HL-60 (cell line): ENCODE measurements around the gene IL9.

Experiments
- DNase-seq, 2 experiments: peaks; one replicate each; pipeline ENCODE4 v3.0.0-alpha.2; 2010 to 2020; ENCODE audit warnings: low read depth in 1 of 2, low spot score in 1 of 2
- H3K27ac ChIP-seq: fragments of 250-450 bp; sonication (Bioruptor Pico); replicated peaks from 2 replicates; pipeline ENCODE4 v1.5.1; 2020; ENCODE audit warnings: mild to moderate bottlenecking, moderate library complexity
- H3K27me3 ChIP-seq: fragments of 250-450 bp; sonication (Bioruptor Pico); 2 replicates; pipeline ENCODE4 v1.5.1; 2021; ENCODE audit warnings: mild to moderate bottlenecking, moderate library complexity; ENCODE audit not compliant: insufficient read depth, poor library complexity, severe bottlenecking
- H3K4me3 ChIP-seq: replicated peaks from 2 replicates; pipeline ENCODE4 v1.5.1; 2011; ENCODE audit warnings: mild to moderate bottlenecking, control low read depth, low read length; ENCODE audit not compliant: insufficient read depth
- GABPA ChIP-seq: IDR thresholded peaks from 2 replicates; pipeline ENCODE4 v1.6.1; 2012; ENCODE audit warnings: low read depth
- POLR2AphosphoS5 ChIP-seq: IDR thresholded peaks from 2 replicates; pipeline ENCODE4 v1.6.1; 2012; ENCODE audit warnings: low read depth
- SPI1 ChIP-seq: IDR thresholded peaks from 2 replicates; pipeline ENCODE4 v1.6.1; 2012; ENCODE audit warnings: low read depth, mild to moderate bottlenecking, borderline replicate concordance
- TF ChIP-seq, protein P1 (sequence below): IDR thresholded peaks from one replicate; pipeline ENCODE4 v1.5.1; 2011; ENCODE audit warnings: low read length, control low read depth, inconsistent platforms; ENCODE audit not compliant: insufficient read depth
- TF ChIP-seq, protein P2 (sequence below): IDR thresholded peaks from 2 replicates; pipeline ENCODE4 v1.6.1; 2012; ENCODE audit warnings: low read depth; ENCODE audit not compliant: insufficient replicate concordance

IL9 gene

DNA sequence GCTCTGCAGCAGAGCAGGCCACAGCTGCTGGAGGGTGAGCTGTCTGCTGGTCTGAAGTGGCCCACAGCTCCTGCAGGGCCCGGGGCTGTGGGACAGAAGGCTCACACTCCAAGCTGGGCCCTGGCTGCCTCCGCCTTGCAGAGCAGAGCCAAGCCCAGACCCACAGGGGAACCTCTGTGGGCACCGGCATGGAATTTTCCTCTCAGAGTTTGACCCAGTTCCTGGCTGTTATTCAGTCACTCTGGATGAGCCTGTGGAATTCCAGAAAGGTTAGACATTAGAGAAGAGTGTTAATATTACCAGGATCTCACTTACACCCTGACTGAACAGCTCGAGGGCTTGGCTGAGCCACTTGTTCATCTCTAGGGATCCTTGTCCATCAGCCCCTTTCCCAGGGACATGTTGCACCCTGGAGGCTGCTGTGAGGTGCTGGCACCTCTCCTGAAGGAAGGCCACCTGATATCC, 17.5 kb downstream of the IL9 start:
- no peak overlapping the region for H3K4me3 ChIP-seq
- H3K27me3 ChIP-seq = no peaks in the 10 kb centered on the region
- no peak for DNase-seq
- TF ChIP-seq, protein P1, sequence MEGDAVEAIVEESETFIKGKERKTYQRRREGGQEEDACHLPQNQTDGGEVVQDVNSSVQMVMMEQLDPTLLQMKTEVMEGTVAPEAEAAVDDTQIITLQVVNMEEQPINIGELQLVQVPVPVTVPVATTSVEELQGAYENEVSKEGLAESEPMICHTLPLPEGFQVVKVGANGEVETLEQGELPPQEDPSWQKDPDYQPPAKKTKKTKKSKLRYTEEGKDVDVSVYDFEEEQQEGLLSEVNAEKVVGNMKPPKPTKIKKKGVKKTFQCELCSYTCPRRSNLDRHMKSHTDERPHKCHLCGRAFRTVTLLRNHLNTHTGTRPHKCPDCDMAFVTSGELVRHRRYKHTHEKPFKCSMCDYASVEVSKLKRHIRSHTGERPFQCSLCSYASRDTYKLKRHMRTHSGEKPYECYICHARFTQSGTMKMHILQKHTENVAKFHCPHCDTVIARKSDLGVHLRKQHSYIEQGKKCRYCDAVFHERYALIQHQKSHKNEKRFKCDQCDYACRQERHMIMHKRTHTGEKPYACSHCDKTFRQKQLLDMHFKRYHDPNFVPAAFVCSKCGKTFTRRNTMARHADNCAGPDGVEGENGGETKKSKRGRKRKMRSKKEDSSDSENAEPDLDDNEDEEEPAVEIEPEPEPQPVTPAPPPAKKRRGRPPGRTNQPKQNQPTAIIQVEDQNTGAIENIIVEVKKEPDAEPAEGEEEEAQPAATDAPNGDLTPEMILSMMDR = no peak
- TF ChIP-seq GABPA = no peak
- H3K27ac ChIP-seq = no peak overlapping the region

DNA sequence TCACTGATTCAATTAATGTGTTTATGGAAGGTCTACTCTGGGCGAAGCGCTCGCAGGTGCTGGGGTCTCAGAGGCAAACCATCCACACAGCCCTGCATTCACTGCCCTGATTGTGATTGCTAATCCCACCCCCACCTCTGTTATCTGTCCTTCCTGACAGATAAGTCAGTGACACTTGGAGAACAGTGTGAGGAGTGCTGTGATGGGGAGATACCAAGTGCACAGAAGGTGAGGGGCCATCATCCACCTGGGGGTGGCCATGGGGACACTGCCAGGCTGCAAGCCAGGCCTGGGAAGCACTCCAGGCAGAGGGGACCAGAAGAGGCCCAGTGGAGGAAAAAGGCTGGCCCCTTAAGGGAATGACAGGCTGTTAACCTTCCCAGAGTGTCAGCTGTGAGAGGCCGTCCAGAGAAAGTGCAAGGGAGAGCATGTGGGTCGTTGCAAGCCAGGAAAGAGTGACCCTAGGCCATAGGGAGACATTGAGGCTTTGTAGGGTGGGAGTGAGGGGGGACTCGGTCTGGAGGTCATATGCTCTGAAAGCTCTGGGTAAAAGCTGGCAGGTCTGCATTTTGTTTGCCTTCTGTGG, 18.0 kb downstream of the IL9 start:
- no peaks in the 10 kb centered on the region for H3K27me3 ChIP-seq
- no peak overlapping the region for H3K4me3 ChIP-seq
- no peak for DNase-seq
- TF ChIP-seq, protein P2, sequence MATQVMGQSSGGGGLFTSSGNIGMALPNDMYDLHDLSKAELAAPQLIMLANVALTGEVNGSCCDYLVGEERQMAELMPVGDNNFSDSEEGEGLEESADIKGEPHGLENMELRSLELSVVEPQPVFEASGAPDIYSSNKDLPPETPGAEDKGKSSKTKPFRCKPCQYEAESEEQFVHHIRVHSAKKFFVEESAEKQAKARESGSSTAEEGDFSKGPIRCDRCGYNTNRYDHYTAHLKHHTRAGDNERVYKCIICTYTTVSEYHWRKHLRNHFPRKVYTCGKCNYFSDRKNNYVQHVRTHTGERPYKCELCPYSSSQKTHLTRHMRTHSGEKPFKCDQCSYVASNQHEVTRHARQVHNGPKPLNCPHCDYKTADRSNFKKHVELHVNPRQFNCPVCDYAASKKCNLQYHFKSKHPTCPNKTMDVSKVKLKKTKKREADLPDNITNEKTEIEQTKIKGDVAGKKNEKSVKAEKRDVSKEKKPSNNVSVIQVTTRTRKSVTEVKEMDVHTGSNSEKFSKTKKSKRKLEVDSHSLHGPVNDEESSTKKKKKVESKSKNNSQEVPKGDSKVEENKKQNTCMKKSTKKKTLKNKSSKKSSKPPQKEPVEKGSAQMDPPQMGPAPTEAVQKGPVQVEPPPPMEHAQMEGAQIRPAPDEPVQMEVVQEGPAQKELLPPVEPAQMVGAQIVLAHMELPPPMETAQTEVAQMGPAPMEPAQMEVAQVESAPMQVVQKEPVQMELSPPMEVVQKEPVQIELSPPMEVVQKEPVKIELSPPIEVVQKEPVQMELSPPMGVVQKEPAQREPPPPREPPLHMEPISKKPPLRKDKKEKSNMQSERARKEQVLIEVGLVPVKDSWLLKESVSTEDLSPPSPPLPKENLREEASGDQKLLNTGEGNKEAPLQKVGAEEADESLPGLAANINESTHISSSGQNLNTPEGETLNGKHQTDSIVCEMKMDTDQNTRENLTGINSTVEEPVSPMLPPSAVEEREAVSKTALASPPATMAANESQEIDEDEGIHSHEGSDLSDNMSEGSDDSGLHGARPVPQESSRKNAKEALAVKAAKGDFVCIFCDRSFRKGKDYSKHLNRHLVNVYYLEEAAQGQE = no peak
- no peak for TF ChIP-seq GABPA
- H3K27ac ChIP-seq = no peak overlapping the region

GRCh38 chr5:135876146-135876545, 19.5 kb downstream of the IL9 start:
- no peak overlapping the region for H3K27ac ChIP-seq
- no peak overlapping the region for H3K4me3 ChIP-seq
- TF ChIP-seq, protein P1 = no peak
- TF ChIP-seq POLR2AphosphoS5 (no peak), GABPA (no peak), SPI1 (no peak)
- TF ChIP-seq, protein P2 = no peak
- H3K27me3 ChIP-seq = no peaks in the 10 kb centered on the region
- DNase-seq = no peak

GRCh38 chr5:135875567-135875966, 20.1 kb downstream of the IL9 start:
- Histone ChIP-seq H3K27me3 (no peaks in the 10 kb centered on the region), H3K27ac (no peak overlapping the region), H3K4me3 (no peak overlapping the region)
- no peak for TF ChIP-seq GABPA
- TF ChIP-seq, protein P2 = no peak
- TF ChIP-seq SPI1 = no peak
- TF ChIP-seq POLR2AphosphoS5 = no peak
- TF ChIP-seq, protein P1 = no peak
- DNase-seq = no peak
